ENCODE data around the gene UBR1.
"Not testable (repeated sequence)": the region's sequence is repeated elsewhere in the genome, so short reads cannot be mapped to it uniquely, and the experiment has no call there.

The UBR1 gene

DNA sequence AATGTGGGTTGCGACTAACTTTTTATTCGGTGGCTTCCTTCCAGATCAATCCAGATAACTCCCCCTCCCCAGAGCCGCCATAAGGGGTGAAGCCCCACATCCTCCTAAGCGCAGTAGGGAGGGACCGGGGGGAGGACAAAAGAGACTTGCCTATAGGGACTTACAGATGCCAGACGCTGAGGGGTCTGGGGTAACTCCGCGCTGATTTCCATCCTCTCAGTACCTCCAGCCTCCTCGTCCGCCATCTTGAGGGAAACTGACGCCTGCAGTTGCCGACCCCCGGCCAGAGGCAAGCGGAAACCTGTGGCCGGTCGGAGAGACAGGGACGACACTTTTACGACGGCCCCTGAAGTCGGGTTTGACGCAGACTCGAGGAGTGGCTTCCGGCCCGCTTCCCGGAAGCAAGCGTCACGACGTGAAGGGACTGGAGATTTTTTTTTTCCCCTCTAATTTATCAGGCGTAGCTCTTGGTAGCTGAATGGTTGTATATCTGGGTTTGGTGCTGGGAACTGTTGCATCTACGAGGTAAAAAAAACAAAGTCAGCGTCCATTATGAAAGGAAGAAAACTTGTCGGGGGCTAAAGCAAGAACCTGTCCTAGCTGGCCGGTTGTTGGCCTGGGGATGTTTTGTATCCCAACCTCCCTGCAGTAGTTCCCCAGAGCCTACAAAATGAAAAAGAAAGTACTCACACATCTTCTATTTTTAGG lies at the start of gene UBR1:
TSS of gene UBR1 (minus strand) at position 261 of the 708 bp plus-strand sequence. CDS start at position 245, 16 bp downstream.
- DNase-seq = peak; percentile 86 to 87

DNA sequence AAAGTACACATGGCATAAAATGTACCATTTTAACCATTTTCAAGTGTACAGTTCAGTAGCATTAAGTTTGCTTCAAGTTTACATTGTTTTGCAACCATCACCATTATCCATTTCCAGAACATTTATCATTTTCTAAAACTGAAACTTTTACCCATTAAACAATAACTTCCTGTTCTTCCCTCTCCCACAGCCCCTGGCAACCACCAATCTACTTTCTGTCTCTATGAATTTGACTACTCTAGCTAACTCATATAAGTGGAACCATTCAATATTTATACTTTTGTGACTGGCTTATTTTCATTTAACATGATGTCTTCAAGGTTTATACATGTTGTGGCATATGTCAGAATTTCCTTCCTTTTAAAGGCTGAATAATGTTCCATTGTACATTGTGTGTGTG lies 47.4 kb upstream of the UBR1 start:
- no peak for DNase-seq

DNA sequence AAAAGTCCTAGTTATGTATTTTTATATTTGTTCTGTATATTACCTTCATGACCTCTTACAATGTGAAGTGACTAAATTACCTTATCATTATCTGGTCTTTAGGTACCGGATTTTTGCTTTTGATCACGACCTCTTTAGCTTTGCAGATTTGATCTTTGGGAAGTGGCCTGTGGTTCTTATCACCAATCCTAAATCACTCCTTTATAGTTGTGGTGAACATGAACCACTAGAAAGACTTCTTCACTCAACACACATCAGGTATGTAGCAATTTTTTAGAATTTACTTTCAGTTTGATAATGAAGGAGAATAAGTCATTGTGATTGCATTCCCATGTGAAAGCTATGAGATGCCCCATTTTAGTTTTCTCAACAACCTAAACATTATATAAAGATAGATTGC lies 45.9 kb upstream of the UBR1 start:
- no peak for DNase-seq

DNA sequence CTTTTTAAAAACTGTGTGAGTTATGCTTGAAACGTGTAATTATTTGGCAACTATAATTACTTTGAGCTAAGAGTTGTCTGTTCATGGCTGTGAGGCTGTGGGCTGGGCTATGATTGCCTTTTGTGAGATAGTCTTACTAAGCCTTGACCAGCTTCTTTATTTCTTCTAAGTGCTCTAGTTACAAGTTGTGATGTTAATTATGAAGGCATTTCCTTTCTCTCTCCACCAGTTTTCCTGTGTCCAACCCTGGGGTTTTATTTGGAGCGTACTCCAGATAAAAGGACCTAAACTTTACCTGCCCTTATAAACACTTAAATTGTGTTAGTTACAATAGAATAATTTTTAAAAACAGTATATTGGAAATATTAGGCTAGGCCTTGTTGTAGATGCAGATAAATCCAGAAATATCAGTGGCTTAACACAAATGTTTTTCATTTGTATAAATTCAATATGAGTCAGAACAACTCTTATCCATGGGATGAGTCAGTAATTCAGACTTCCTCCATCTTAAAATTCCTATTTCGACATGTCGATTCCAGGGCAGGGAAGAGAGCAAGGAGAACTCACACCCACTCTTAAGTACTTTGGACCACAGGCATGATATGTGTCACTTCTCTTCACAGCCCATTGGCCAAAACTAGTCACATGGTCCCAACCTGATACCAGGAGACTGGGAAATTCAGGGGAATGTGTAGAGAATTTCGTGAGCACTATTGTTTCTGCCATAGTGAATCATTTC lies 44.5 kb upstream of the UBR1 start:
- DNase-seq = no peak

DNA sequence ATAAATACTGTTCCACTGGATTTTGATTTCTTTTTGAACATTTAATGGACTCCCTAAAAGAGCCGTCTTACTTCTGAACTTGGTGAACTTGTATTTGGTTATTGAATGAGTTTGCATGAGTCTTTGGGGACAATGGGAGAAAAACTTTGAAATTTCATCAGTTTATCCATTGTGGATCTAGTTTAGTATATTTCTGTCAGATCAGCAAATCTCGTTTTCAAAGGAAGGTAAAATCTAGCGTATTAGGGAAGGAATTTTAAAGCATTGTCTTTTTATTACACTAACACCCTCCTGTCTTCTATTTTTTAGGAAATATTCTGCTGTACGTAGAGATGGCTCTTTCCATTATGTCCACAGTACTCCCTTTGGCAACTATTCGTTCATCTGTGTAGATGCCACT lies 40.3 kb upstream of the UBR1 start:
- no peak for DNase-seq

DNA sequence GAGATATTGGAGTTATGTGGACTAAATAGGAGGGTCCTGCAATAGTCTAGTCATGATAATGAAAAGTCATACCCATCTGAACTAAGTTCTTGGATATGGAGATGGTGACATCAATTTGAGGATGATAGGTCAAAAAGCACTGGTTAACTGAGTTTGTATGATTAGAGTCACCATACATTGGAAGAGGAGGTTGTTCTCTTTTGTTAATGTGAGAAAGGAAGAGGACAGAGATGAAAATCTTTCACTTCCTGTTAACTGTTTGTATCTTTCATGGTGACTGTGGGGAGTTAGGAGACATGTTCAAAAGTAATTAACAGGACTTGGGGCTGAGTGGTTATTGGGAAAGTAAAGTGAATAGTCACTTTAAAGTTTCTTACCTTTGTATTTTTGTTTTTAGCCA lies 38.7 kb upstream of the UBR1 start:
- no peak for DNase-seq

DNA sequence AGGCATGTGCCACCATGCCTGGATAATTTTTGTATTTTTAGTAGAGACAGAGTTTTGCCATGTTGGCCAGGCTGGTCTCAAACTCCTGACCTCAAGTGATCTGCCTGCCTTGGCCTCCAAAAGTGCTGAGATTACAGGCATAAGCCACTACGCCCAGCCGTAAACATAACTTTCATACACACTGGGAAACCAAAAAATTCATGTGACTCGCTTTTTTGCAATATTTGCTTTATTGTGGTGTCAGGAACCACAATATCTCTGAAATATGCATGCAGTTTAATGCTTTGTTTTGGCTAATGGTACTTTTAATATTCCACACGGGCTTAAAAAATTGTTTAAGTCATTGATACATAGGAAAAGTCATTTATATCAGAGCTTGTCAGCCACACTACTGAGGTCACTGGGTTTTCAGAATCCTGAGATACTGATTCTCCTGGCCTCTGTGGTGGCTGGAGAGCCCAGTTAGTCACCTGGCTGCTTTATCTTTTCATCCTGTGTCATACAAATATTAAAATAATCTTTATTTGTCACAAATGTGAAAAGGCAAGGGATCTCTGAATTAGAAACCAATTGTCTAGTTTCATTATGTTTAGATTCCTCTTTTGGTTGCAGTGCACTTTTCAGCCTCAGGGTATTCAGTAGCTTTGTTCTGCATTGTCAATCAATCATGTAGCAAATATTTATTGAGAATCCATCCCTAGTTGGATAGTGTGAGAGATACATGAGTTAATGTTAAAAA lies 37.5 kb upstream of the UBR1 start:
- no peak for DNase-seq

DNA sequence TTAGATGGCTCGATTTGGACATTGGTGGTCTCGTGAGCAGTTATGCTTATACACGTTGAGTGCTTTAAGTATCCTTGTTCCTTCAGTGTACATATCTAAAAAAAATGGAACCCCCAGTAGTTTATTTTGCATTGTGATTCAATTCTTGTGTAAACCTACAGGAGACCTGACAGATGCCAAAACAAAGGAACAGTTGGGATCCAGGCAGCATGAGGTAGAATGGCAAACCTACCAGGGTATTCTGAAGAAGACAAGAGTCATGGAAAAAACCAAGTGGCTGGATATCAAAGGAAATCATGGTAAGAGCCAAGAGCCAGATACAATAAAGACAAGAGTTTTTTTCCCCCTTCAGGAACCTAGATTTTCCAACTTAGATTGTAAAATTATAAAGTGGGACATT lies 29.5 kb upstream of the UBR1 start:
- no peak for DNase-seq

DNA sequence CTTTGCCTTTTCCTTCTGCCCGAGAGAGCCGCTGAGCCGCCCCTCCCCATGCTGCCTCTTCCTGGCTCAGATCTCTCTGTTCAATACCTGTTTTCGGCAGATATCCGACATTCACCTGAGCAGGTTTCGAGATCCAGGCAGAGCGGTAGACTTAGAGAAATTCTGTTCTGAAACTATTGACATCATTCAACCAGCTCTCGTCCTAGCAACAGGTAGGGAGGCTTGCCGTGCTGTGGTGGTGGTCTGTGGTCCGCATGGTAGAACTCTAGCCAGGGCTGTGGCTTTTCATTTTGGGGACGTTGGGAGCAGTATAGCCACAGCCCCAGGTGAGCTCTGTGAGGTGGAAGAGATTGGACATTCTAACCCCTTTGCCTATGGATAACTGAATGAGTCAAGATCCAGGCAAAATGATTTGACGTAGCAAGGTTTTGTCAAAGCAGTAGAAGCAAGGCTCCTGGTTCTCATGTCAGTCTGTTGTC lies 28.4 kb upstream of the UBR1 start:
- DNase-seq = no peak

DNA sequence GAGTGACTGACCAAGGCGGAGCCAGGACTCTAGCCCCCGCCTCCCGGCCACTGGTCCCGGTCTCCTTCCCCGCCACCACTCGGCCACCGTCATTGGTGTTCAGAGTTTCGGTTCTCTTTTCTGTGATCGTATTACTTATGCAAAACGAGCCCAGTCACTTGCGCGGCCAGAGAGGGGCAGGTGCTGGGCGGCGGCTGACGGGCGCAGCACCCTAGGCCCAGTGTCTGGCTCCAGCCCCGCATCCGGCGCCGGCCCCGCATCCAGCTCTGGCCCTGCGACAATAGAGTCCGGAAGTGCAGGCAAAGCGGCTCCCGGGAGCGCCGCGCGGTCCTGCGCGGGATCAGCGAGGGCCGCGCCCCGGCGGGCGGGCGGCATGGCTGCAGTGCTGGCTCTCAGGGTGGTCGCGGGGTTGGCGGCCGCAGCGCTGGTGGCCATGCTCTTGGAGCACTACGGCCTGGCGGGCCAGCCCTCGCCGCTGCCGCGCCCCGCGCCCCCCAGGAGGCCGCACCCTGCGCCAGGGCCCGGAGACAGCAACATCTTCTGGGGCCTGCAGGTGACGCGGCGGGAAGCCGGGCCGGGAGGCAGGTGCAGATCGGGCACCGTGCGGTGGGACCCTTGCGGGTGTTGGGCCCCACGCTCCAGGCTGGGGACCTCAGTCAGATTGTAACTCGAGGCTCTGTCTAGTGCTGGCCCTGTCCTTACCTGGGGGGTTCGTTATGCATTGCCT lies 27.8 kb upstream of the UBR1 start, which contains the start of gene TMEM62:
TSS of gene TMEM62 (plus strand) at position 157 of the 727 bp plus-strand sequence. CDS start at position 374, 217 bp downstream.
- DNase-seq = peak; percentile 25 to 35

DNA sequence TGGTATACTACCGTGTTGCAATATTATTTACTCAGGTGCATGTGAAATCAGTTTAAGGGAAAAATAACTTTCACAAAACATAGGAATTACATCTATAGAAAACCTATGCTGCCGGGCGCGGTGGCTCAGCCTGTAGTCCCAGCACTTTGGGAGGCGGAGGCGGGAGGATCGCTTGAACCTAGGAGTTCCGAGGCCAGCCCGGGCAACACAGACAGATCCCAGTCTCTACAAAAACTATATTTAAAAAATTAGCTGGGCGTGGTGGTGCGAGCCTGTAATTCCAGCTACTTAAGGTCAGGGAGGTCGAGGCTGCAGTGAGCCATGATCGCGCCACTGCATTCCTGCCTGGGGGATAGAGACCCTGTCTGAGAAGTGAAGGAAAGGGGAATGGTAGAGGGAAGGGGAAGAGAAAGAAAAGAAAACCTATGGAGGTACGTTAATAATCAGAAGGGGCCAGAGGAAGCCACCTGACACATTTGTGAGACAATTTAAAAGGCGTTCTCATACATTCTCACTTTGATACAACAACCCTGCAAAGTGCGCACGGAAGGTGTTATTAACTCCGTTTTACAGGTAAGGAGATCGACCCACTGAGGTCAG lies 27.1 kb upstream of the UBR1 start:
- no peak for DNase-seq

DNA sequence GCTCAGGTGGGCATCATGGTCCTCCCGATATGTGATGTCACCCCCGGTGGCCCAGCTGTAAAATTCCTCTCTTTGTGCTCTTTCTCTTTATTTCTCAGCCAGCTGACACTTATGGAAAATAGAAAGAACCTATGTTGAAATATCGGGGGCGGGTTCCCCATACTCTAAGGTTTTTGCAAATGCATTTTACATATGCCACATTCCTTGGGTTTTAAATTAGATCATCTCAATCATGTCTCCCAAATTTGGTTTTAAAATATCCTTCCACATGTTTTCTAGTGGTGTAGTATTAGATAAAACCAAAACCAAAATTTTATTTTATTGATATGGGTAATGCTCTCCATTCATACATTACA lies 23.1 kb upstream of the UBR1 start:
- no peak for DNase-seq

DNA sequence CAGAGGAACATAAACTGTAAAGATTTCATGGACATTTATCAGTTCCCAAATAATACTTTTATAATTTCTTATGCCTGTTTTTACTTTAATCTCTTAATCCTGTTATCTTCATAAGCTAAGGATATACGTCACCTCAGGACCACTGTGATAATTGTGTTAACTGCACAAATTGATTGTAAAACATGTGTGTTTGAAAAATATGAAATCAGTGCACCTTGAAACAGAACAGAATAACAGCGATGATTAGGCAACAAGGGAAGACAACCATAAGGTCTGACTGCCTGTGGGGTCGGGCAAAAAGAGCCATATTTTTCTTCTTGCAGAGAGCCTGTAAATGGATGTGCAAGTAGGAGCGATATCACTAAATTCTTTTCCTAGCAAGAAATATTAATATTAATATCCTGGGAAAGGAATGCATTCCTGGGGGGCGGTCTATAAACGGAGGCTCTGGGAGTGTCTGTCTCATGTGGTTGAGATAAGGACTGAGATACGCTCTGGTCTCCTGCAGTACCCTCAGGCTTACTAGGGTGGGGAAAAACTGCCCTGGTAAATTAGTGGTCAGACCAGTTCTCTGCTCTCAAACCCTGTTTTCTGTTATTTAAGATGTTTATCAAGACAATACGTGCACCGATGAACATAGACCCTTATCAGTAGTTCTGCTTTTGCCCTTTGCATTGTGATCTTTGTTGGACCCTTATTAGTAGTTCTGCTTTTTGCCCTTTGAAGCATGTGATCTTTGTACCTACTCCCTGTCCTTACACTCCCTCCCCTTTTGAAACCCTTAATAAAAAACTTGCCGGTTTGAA lies 22.5 kb upstream of the UBR1 start:
- not testable (repeated sequence) for DNase-seq

DNA sequence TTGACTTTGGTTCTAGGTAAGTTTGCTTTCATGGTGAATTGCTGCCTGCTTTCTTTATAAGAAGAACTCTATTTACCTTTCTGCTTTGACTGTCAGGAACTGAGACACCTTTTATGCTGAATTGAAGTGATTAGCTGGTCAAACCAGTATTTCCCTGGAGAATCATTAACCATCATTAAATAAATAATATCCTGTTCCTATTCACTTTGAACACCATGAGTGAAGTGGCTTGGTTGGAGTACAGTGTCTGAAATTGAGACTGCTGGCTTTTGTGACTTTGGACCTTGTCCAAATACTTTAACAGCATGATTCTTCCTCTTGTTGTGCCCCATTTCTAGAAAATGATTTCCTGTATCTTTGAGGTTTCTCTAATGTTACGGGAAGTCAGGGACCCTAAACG lies 21.9 kb upstream of the UBR1 start:
- no peak for DNase-seq

DNA sequence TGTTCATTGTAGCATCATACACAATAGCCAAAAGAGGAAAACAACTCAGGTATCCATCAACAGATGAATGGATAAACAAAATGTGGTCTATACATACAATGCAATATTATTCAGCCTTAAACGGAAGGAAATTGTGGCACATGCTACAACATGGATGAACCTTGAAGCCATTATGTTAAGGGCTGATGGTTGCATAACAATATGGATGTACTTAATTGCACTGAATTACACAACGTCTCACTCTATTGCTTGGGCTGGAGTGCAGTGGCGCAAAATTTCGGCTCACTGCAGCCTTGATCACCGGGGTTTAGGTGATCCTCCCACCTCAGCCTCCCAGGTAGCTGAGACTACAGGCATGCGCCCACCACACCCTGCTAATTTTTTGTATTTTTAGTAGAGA lies 20.5 kb upstream of the UBR1 start:
- DNase-seq = no peak

DNA sequence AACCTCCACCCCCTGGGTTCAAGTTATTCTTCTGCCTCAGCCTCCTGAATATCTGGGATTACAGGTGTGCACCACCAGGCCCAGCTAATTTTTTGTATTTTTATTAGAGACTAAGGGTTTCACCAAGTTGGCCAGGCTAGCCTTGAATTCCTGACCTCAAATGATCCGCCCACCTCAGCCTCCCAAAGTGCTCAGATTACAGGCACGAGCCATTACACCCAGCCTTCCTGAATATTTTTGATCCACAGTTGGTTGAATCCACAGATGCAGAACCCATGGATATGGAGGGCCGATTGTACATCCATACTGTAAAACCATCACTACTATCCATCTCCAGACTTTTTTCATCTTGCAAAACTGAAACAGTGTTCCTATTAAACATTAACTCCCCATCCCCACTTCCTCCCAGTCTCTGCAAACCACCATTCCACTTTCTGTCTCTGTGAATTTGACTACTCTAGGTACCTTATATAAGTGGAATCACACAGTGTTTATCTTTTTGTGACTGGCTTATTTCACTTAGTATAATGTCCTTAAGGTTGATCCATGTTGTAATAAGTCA lies 19.3 kb upstream of the UBR1 start:
- DNase-seq = no peak

DNA sequence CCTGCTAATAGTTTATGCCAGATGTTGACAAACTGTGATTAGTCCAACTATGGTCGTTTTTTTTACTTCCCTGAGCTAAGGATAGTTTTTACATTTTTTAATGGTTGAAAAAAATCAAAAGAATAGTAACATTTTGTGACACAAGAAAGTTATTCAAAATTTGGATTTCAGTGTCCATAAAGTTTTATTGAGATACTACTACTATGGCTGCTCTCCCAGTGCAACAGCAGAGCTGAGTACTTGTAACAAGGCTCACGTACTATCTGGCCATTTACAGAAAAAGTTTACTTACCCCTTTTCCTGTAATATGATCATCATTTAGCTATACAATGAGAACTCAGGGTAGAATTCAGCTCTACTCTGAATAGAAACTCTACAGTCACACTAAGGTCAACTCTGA lies 16.0 kb upstream of the UBR1 start:
- no peak for DNase-seq

DNA sequence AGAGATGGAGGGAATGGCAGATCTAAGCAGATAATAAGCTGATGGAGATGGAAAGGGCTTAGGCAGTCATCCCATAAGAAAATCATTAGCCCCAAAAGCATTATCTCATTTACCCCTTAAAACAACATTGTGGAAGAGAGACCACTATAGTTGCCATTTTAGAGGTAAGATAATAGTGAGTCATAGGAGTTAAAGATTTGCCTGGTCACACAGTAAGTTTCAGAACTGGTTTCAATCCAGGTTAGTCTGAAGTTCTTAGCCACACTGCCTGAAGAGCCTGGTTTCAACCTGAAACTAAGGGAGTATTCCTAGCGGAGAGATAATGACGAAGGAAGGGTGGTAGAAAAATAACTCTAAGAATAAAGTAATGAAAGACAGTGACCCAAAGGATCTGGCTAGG lies 13.0 kb upstream of the UBR1 start:
- no peak for DNase-seq

DNA sequence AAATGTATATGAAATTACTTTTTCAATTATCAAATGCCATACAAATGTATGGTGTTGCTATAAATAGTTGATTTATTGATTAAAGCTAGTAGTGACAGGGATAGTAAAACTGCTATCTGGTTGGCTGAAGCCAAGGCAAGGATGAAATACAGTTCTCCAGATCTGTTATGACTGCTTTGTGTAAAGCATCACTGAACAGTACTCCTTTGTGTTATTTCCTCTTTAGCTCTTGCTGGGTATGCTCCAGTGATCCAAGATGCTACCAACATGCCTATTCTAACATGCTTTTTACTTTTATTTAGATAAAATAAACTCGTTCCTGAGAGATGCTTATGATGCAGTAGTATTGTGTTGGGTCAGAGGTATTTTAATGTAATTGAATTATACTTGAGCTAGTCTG lies 12.4 kb upstream of the UBR1 start:
- DNase-seq = no peak

DNA sequence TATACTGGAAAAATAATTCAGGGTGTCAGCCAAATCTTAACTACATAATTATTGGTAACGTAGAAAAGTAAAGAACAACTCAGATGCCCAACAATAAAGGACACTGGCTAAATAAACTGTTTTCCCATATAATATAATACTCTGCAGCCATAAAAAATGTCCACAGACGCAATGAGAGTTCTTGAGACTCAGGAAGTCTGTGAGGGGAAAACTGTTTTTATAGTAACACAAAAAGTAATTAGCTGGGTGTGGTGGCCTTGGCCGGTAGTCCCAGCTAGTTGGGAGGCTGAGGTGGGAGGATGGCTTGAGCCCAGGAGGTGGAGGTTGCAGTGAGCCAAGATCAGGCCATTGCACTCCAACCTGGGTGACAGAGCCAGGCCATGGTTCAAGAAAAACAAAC lies 5.5 kb upstream of the UBR1 start:
- DNase-seq = no peak

DNA sequence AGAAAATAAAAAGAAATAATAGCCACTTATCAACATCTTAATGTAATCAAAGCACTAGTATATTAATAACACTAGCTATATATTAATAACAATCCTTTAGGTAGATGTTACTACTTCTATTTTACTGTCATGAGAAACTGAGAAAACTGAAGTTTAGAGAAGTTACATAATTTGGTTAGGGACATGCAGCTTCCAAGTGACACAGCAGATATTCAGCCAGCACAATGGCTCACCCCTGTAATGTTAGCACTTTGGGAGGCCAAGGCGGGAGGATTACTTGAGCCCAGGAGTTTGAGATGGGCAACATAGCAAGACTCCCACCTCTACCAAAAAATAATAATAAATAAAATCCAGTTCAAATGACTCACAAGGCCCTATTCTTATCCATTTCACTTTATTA lies 1.9 kb upstream of the UBR1 start:
- DNase-seq = no peak

DNA sequence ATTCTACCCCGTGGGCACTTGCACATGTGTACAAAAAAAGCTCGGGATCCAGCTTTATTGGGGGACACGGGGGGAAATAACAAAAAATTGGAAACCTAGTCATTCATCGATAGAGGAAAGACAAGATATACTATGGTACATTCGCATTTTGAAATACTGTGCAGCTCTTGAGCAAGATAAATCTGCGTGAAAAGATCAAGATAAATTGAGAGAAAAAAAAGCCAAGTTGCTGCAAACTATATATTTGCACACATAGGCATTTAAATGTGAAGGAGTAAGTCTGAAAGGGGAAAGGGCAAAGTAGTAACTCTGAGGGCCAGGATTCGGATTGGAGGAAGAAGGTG lies 620 bp upstream of the UBR1 start:
- DNase-seq = no peak

Measured in activated CD4-positive, alpha-beta T cell treated with anti-CD3 and anti-CD28 coated beads, Interleukin-2, amount 50 U/mL, for 4 hours (primary cell).